PFSK-1 (cell line): ENCODE measurements around the gene AHDC1.

ENCODE experiments used
- POLR2AphosphoS5 ChIP-seq: IDR thresholded peaks from 2 replicates; pipeline ENCODE4 v1.6.1; 2012; ENCODE audit warnings: low read depth, mild to moderate bottlenecking, control low read depth, low read length, moderate library complexity
- REST ChIP-seq, 2 experiments: IDR thresholded peaks; 2 replicates each; pipeline versions ENCODE4 v1.6.1 to v1.8.0; 2011 to 2012; ENCODE audit warnings: low read depth in 2 of 2, low read length in 2 of 2, control low read depth in 1 of 2, inconsistent platforms in 1 of 2, mild to moderate bottlenecking in 1 of 2, moderate library complexity in 1 of 2; ENCODE audit not compliant: insufficient read depth in 1 of 2

DNA sequence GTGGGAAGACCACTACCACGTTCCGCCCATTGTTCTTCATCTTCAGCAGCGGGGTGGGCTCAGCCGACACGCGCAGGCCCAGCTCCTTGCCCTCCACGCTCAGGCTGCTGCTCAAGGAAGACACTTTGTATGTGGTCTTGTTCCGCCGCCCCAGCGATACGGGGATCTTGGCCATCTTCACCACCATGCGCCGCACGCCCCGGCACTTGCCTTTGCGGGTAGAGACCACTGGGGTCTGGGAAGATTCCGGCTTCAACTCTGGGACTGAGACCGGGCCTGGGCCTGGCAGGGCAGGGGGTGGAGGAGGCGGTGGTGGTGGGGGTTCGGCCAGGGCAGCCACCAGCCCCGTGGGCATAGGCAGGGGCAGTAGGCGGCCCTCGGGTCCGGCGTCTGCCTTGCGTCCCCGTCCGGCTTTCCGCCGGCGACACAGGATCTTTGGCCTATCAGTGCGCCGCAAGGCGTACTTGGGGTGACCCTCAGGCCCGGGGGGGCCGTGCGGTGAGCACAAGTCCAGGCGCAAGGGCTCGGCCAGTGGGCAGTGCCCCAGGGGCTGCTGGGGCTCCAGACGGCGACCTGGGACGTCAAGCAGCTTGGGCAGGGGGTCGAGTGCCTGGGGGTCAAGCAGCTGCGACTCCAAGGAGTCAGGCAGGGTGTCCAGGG lies 53.3 kb downstream of the AHDC1 start:
- TF ChIP-seq POLR2AphosphoS5 (no peak), REST (IDR thresholded peaks at IDR 0.05; ENCODE audit: insufficient read depth in 1 of 2, low read depth in 2 of 2, low read length in 2 of 2) (no peak)
